ENCODE measurements around the gene S100A5.

GRCh38 chr1:153513023-153513422 is 27.7 kb downstream of the S100A5 start:
- TF ChIP-seq, protein P1, sequence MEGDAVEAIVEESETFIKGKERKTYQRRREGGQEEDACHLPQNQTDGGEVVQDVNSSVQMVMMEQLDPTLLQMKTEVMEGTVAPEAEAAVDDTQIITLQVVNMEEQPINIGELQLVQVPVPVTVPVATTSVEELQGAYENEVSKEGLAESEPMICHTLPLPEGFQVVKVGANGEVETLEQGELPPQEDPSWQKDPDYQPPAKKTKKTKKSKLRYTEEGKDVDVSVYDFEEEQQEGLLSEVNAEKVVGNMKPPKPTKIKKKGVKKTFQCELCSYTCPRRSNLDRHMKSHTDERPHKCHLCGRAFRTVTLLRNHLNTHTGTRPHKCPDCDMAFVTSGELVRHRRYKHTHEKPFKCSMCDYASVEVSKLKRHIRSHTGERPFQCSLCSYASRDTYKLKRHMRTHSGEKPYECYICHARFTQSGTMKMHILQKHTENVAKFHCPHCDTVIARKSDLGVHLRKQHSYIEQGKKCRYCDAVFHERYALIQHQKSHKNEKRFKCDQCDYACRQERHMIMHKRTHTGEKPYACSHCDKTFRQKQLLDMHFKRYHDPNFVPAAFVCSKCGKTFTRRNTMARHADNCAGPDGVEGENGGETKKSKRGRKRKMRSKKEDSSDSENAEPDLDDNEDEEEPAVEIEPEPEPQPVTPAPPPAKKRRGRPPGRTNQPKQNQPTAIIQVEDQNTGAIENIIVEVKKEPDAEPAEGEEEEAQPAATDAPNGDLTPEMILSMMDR (IDR thresholded peaks at IDR 0.05), result no peak
- no peak for TF ChIP-seq POLR2AphosphoS5 (IDR thresholded peaks at IDR 0.05)

All from breast epithelium (tissue), 3 donors.